ENCODE measurements around the gene ADCY7. TPM values are rescaled to one million over a fixed set of nuclear protein-coding genes. Genes with fewer than 3 reads are reported as not detected.
"Not testable (repeated sequence)": the region's sequence is repeated elsewhere in the genome, so short reads cannot be mapped to it uniquely, and the experiment has no call there.

ADCY7 gene
- total RNA-seq, 1 donor from 2014 or later = 36.2 TPM

DNA sequence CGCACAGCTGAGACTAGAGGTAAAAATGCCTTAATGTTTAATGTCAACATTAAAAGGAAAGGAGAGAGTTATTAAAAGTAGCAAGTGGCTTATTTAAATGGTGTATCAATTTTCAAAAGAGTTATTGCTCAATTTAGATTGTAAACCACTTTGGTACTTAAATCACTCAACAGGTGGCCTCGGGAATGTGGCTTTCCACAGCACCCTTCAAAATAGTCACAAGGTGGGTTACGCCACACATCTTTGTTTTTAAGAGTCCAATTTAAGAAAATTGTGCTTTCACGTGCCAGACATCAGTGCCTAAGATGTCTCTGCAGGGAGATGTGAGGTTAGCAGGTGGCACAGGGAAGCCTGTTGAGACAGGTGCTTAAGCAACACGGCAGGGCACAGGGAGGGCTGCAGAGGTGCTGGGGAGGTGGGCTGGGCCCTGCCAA, 27.5 kb upstream of the ADCY7 start:
- Histone ChIP-seq H3K27me3 (ENCODE audit: control insufficient read depth, insufficient read depth, low read length) (no peaks in the 10 kb centered on the region), H3K36me3 (ENCODE audit: control insufficient read depth, insufficient read depth, low read length) (no peaks in the 10 kb centered on the region), H3K4me3 (ENCODE audit: low read depth, low read length) (no peak overlapping the region)
- TF ChIP-seq, protein P1, sequence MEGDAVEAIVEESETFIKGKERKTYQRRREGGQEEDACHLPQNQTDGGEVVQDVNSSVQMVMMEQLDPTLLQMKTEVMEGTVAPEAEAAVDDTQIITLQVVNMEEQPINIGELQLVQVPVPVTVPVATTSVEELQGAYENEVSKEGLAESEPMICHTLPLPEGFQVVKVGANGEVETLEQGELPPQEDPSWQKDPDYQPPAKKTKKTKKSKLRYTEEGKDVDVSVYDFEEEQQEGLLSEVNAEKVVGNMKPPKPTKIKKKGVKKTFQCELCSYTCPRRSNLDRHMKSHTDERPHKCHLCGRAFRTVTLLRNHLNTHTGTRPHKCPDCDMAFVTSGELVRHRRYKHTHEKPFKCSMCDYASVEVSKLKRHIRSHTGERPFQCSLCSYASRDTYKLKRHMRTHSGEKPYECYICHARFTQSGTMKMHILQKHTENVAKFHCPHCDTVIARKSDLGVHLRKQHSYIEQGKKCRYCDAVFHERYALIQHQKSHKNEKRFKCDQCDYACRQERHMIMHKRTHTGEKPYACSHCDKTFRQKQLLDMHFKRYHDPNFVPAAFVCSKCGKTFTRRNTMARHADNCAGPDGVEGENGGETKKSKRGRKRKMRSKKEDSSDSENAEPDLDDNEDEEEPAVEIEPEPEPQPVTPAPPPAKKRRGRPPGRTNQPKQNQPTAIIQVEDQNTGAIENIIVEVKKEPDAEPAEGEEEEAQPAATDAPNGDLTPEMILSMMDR (IDR thresholded peaks at IDR 0.05; ENCODE audit: insufficient read depth, low read length, poor library complexity, severe bottlenecking) = no peak
- no peak for DNase-seq (ENCODE audit: low read depth)

DNA sequence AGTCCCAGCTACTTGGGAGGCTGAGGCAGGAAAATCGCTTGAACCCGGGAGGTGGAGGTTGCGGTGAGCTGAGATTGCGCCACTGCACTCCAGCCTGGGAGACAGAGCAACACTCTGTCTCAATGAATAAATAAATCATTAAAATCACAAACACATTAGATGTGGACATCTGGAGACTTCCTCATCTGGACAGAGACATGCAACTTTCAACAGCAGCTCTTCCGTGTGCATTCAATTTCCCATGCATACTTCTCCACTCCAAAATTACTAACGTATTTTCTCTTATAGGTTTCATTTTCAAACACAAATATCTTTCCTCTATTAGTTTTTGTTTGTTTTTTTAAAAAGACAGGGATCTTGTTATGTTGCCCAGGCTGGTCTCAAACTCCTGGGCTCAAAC, 23.3 kb upstream of the ADCY7 start:
- DNase-seq (ENCODE audit: low read depth); H3K4me3 ChIP-seq (ENCODE audit: low read depth, low read length); H3K36me3 ChIP-seq (ENCODE audit: control insufficient read depth, insufficient read depth, low read length); H3K27me3 ChIP-seq (ENCODE audit: control insufficient read depth, insufficient read depth, low read length): not testable (repeated sequence)

DNA sequence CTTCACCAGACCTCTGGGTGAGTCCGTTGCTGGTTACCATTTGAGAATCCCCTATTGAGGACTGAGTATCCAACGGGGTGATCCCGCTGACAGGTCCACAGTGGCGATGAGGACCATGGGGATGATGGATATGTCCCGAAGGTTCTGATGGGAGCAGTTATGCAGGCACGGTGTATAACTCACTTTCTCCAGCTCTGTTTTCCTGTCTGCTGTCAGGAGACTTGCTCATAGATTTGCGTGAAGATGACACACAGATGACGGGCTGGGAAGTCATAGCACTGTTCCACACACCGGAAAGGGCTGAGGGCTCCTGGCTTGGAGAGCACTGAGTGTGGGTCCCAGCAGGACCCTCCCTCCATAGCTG, 22.2 kb upstream of the ADCY7 start:
- Histone ChIP-seq H3K36me3 (ENCODE audit: control insufficient read depth, insufficient read depth, low read length) (no peaks in the 10 kb centered on the region), H3K27me3 (ENCODE audit: control insufficient read depth, insufficient read depth, low read length) (no peaks in the 10 kb centered on the region), H3K4me3 (ENCODE audit: low read depth, low read length) (no peak overlapping the region)
- TF ChIP-seq, protein P1 (IDR thresholded peaks at IDR 0.05; ENCODE audit: insufficient read depth, low read length, poor library complexity, severe bottlenecking) = no peak
- no peak for DNase-seq (ENCODE audit: low read depth)

DNA sequence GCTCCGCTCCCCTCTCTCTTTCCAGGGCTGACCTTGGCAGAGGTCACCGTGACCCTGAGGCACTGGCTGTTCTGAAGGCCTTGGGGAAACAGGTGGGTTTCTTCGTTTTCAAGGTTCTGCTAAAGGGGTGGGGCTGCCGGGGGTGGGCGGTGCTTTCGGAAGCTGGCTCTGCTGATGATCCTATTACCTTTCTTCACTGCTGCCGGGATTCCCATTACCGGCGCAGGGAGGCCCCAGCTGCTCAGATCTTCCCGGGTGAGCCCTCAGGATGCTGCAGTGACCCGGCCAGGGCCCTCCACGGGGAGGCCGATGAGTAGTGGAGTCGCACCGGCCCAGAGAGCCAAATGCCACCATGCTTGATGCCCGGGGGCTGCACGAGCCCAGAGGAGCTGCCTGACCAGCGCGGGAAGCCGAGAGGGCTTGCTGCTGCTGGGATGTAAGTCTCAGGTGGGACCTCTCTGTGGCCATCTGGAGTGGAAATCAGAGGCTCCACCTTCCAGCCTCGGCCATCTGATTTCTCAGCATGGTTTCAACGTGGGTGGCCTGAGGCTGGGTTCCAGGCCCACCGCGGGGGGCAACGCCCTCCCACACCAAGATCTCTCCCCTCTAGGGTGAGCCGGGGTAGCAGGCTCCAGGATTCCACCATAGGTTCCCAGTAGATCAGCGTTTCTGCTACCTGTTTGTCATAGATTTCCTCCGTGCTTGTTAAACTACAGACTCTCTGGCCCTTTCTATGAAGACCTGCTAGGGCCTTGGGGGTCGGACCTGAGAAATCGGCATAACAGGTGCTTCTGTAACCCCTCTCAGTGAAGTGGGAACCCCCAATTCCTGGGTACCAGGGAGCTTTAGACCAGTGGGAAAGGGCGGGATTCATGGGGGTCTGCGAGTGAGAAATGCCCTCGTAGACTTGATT, 21.6 kb upstream of the ADCY7 start:
- Histone ChIP-seq H3K4me3 (ENCODE audit: low read depth, low read length) (no peak overlapping the region), H3K36me3 (ENCODE audit: control insufficient read depth, insufficient read depth, low read length) (no peaks in the 10 kb centered on the region), H3K27me3 (ENCODE audit: control insufficient read depth, insufficient read depth, low read length) (no peaks in the 10 kb centered on the region)
- DNase-seq (ENCODE audit: low read depth) = no peak
- TF ChIP-seq, protein P1 (IDR thresholded peaks at IDR 0.05; ENCODE audit: insufficient read depth, low read length, poor library complexity, severe bottlenecking) = no peak

DNA sequence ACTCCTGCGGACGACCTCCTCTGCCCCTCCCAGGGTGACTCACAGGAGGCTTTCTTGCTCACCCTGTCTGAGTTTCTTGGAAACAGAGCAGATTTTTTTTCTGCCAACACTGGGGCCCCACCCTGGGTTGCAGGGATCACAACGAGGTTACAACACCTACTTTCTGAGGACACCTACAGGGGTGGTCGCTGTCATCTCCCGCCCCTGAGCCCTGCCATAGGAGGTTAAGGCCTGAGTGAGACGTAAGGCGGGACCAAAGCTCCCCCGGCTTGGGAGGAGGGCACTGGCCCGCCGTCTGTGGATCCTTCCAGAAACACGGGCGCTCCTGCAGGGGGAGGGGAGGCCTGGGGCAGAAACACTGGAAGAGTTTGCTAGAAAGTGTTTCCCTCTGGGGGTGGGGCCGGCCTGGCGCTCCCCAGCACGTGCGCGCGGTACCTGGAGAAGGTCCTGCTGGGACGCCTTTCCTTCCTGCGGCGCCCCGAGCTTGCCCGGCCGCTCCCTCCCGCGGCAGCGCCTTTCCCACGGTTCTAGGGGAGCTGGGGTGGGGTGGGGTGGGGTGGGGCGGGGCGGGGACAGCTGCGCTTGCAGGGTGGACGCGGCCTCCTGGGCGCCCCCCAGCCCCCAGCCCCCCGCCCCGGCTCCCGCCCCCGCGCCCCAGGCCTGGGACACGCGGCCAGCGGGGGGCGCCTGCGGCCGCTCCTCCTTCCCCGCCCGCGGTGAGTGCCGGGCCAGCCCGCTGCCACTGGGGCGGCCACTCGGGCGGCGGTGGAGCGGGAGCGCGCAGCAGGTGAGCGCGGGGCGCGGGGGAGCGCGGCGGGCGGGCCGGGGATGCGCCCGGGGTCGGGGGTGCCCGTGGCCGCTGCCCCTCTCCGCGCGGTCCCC, 20.7 kb upstream of the ADCY7 start:
- no peak for DNase-seq (ENCODE audit: low read depth)
- TF ChIP-seq, protein P1 (IDR thresholded peaks at IDR 0.05; ENCODE audit: insufficient read depth, low read length, poor library complexity, severe bottlenecking) = no peak
- H3K36me3 ChIP-seq (ENCODE audit: control insufficient read depth, insufficient read depth, low read length) = no peaks in the 10 kb centered on the region
- H3K4me3 ChIP-seq (ENCODE audit: low read depth, low read length) = peak overlapping the region; percentile 69
- H3K27me3 ChIP-seq (ENCODE audit: control insufficient read depth, insufficient read depth, low read length) = no peaks in the 10 kb centered on the region
